HG02623 (cell line): ENCODE data around the gene ZIC1.

Source experiments
- ATAC-seq: cut with Tn5 transposase; IDR thresholded peaks from one replicate; pipeline ENCODE4 v1.9.1; 2021; ENCODE audit warnings: moderate library complexity; ENCODE audit not compliant: unreplicated experiment

The ZIC1 gene

DNA sequence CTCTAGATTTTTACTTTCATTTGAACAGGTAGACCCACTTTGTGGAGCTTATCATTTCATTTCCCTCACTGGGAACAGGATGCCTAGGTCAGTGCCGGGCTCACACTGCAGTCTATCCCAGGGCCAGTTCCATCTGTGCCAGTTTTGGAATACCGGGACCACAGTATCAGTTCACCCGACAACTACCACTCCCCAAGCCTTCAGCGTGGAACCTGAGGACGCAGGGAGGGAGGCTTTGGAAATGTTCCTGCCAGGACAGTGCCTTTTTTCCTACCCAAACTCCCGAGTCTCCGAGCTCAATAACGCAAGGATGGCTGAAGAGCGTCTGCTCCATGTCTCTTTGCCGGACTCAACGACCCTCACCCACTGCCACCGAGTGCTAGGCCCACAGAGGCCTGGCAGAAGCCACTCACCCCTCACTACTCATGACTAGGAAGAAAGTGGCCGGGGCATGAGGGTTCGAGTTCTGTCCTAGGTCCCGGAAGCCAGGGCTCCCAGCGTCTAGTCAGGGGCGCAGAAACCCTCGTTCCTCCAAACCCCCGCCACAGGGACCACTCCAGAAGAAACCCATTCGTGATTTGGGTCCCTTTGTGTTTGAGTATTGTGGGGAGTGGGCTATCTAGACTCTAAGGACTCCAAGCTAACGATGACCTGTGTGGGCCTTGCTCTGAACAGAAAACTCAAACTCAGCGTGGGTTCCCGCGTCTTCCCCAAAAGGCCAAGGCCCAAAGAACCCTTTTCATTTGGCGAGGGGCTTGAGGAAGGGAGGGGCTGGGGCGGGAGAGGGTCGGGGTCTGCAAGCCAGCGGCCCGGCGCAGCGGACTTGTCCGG is 11.4 kb downstream of the ZIC1 start:
- no peak for ATAC-seq

DNA sequence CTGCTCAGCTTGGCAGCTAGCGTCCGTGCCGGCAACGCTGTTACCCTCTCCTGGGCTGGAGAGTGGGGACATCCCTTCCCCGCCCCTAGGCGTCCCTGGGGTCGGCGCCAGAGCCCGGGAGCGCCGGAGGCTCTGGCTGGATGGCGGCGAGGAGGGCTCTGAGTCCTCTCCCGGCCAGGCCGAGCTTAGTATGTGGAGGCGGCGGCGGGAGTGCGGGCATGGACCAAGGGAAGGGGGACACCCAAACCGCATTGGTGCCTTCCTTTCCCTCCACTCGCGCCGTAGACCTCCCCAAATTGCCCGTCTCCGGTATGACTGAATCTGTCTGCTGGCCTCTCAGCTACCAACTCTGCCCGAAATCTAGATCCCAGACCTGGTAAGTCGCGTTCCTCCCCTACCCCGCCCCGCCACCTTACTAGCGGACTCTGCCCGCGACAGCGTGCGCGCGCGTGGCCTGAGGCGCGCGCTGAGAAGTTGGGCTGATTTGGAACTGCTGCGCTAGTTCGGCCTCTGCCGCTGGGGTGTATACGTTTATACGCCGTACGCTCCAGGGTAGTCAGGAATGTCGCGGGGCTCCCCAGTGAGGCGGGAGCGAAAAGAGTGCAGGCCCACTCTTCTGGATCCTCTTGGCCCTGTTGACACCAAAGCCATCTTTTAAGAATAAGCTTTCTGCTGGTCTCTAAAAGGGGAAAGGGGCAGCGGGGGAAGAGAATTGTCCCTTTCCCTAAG is 12.2 kb downstream of the ZIC1 start:
- no peak for ATAC-seq

DNA sequence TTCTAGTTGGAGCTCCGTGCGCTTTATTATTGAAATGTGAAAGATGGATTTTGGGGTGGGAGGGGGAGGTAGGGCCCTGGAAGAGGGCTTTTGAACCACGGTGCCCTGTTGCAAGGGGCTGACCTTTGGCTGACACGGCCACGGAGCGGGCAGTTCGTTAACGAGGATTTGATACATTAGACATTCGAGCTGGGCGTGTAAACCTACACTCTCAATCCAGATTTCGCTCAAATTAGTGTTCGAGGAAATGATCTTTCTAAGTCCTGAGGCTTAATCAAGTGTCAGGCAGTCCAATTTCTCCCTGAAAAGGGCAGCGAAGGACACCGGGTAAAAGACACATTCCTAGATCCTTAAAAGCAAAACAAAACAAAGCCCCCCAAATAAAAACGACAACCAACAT is 13.0 kb downstream of the ZIC1 start:
- ATAC-seq = no peak

DNA sequence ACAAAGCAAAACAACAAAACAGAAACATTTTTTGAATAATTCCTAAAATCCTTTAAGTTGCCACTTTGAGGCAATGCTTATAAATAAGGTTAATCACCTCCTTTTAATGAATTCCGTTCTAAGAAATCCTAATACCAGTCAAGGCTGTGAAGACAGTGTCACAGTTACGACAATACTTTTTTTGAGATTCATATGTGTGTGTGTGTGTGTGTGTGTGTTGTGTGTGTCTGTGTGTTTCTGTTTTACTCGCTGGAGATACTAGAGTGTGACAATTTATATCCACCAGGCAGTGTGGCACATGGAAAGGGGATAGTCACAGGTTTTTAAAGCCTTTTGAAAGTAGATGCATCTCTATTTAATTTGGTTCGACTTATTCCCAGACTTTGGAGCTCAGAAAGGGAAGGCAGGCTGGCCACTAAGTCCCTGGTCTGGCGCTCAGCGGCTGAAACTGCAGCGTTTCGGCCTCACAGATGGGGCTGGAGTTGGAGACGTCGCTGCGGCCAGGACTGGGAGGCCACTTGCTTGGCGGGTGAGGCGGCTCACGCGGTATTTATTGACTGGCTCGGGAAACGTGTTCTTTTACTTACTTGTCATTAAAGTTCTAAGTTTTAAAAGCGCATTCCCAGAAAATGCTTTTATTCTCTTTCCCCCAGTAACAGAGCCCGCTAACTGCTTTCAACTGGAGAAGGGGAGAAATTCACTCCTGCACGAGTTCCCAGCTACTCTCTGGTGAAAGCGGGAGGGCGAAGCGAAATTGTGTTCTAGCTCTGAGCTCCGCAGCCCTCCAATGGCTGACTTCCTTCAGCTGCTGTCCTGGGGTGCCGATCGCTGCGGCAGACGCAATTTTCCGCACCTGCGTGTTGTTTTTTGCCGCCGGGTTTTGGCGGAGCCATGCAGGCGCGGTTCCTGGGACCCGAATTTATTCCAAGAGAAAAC is 13.7 kb downstream of the ZIC1 start:
- no peak for ATAC-seq

DNA sequence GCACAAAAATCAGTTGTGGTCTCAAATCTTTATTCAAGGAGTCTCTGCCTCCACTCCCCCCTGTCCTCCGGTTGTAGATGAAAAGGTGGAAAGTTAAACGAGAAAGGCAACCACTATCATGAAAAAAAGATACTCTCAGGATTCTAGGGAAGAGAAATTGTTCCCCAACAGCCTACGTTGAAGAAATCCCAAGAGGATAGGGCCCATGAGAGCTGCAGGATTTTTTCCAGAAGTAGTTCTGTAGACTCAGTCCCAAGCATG is 14.3 kb downstream of the ZIC1 start:
- ATAC-seq = no peak

DNA sequence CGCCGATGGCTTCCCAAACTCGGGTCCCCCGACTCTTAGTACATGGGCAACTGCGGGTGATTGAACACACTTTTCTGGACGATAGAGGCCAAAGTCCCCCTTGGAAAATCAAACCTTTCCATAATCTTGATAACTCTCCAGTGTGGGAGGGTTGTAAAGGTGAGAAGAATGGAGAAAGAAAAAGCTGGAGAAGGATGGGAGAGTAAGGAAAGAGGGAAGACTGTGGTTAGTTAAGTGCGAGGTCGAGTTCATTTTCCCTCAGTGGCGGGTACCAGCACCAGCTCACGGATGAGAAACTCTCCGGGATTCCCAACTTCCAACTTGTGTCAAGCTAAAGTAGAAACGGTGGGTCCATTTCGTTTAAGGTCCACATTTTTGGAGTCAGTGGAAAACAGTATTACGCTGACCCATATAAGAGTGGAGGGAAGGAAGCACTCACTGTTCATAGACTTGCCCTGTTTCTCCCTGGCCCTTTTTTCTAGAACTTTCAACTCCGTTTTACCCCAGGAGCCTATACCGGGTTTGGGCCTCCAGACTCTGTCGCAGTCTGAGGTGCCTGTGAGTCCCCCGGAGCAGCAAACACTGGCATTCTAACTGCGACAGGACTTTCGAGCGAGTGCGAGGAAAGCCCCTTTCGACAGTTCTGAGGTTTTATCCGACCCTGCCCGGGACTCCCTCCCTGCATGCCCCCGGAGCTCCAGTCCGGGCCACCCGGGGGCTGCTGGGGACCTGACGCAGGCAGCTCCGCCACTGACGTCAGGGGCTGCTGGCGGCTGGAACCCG is 14.8 kb downstream of the ZIC1 start:
- ATAC-seq = no peak

DNA sequence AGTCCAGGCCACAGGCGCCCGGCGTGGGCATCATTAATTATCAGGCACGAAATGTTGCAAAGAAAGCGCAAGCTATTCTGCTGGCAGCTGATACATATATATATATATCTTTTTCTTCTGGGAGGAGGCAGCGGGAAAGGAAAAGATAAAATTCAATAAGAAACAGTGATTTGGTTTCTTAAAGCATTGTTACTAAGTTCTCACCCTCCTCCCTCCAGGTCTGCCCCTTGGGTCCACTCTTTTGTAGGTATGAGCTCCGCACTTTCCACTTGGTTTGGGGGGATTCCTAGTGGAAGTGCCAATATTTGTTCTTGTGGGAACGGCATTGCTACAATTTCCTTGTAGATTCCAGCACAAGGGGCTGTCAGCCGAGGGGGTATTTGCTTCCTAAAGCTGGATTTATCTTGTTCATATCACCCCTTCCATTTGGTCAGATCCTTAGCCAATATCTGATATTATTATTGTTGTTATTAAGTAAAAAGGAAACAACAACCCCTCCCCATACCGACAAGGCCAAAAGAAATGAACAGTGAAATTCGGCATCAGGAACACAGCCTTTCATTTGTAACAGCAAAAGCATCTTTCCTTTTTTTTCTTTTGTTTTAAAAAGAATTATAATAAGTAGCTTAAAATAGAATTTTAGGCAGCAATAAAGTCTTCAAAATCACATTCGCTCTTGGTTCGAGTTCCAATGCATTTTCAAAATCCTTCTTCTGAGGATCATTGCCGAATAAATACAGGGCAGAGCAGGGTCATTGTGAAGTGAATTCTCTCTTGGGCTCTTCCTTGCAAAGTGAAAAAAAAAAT is 15.6 kb downstream of the ZIC1 start:
- no peak for ATAC-seq

DNA sequence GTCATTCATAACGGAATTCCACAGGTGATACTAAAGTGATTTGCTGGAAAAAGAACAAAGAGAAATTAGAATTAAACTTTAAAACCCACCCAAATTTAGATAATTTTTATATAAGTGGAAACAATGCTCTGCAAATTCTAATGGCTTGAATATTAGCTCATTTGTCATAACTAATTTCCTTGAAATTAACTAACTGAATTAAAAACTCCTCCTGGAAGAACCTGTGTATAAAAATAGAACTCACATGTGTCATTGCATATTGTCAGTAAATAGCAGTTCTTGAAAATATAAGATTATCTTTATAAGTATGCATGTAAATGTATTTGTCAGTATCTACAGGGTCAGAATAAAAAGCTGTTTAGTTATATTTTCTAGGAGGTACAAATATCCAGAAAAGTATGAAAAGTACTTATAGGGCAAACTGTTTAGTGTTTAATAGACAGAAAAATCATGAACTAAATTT is 16.3 kb downstream of the ZIC1 start:
- ATAC-seq = no peak

DNA sequence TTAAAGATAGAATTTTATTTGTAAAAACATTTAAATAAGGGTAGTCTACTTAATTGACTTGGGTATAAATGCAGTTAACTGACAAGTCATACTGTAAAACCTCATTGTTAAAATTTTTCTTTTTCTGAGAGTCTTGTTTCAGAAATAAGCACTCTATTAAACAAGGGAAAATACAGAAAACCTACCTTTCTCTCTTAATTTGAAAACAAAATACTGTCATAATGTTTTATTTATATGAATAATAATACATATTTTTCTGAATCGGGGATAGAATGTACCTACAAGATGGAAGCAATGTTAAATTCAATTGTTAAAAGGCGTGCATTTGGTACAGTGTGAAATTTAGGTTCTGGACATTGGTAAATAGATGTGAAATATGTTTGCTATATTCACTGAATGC is 17.8 kb downstream of the ZIC1 start:
- no peak for ATAC-seq

DNA sequence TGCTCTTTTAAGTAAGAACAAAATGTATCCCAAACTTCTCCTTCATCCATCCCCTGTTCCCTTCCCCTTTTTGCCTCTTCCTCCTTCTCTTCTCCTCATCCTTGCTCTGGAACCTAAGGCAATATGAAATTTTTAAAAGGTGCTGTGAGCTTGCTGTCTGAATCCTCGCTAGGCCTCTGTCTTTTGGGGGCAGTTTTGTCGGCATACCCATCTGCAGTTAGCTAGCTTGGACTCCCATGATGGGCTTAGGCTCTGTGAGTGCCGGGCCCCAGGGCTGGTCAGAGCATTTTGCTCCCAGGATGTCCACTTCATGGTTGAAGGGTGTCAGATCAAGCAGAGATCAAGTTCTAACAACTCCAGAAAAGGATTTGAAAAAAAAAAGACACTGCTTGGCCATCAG is 18.6 kb downstream of the ZIC1 start:
- ATAC-seq = no peak

DNA sequence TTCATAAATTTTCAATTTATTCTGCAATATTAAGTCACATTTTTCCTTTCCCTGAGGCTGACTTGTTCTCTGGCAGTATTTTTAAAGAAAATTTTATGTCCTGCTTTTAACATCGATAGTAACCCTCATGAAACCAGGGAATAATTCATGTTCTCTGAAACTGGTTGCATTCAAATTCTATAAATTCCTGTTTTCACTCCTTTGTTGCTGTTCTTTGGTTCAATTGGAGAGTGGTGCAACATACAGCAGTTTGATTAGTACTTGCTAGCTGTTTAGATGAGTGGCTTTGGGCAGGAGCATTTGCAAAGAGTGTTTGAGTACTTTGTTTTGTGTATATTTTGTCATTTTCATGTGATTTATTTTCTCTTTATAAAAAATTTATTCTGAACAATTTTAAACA is 19.2 kb downstream of the ZIC1 start:
- ATAC-seq = no peak

DNA sequence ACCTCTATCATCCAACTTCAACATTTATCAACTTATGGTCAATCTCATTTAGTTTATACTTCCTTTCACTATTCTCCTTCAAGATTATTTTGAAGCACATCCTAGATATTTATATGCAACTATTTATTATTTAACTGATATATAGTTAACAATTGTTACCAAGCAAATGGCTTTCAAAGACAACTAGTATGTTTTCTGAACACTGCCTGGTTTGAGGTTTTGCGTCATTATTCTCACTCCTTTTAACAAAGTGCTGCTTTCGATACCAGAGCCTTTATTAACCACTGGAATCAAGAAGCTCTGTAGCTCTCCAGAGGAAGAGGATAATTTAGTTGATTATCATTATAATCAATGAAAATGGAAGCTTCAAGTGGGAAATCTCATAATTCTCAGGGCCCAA is 19.6 kb downstream of the ZIC1 start:
- ATAC-seq = no peak

DNA sequence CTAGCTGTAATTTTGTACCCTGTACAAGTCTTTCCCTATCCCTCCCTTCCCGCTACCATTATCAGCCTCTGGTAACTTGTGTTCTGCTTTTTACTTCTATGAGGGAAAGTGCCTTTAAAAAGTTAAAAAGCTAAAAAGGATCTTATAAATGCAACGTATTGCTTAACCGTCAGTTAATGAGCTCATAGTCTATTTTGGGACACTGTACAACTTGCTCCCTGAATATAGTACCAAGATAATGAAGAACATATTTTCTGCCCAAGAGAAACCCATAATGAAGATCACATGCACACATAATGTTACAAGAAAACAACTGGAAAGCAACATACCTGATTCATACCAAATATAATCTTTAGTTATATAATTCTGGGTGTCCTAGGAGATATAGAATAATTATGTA is 22.6 kb downstream of the ZIC1 start:
- no peak for ATAC-seq

DNA sequence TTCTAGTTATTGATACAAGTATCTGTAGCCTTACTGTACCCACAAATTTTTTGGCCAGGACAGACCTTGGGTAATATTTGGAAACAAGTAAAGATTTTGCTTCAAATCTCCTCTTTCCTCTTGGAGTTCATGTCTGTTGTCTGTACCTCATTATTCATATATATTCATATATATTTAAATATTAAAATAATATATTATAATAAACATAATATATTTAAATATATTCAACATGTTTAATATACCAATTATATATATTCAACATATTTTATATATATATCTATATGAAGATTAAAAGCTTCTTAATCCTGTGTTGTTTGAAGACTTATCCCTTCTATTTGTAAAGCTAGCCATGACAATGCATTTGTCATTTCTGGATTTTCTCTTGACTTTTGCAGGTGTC is 38.1 kb downstream of the ZIC1 start:
- ATAC-seq = no peak

DNA sequence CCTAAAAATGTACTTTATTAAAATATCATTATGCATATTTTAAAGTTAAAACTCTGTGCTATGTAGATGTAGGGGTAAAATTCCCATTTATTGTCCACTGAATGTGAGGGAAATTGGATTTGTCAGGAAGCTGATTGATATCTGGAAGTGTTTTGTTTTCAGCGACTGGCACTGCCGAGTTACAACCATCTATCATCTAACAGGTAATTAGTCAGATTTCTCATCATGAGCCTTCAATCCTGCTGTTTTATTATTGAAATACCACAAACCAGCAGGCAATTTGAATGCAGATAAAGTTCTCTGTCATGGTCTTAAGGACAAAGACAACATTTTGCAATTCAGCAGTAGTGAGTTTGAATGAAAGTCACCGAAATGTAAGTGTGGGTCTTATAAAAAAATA is 40.5 kb downstream of the ZIC1 start:
- no peak for ATAC-seq

DNA sequence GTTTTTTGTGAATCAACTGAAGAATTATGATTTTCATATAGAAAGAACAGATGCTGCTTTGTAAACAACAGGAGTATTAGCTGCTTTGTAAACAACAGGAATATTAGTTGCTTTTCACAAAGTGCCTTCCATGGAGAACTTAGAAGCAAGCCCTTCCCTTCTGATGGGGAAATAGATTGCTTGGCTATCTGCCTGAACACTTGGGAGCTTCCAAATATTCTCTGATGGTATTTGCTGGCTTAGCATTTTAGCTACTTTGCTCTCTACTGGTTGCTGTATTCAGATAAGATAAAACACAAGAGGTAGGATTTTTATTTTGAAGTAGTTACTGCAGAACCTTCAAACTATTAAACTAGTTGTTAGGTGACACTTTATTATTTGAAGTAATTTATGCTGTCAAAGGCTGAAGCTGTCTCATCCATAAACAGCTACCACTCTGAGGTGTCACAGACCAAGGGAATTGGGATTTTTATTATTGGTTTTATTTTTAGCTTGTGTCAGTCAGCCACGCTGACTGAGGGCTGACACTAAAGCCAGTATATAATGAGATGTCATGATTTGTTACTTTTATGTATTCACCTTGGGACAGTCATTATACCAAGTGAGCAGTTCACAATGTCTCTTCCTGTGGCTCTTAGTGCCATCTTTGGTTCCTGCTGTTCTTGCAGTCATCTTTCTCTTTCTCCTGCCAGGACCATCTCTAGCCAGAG is 50.0 kb downstream of the ZIC1 start:
- ATAC-seq = no peak

DNA sequence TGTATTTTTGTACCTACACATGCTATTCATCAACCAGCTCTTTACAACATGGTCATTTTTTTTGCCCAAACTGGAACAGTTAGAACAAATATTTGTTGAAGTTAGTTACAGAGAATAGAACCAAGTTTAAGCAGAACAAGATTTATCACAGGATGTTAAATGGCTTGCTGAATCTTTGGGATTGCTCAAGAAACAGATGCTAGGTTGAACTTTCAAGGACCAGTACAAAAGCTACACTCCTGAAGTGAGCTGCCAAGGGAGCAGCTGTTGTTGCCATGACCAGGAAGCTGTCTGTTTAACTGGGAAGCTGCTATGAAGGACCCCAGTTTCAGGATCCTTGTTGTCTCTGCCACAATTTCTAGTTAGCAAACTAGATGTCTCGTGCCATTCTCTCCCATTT is 53.7 kb downstream of the ZIC1 start:
- no peak for ATAC-seq
